GM21737 (cell line): ENCODE data around the gene HADHA.
A peak's percentile ranks its signal among the peaks of the same experiment; 100 is the strongest.
"Not testable (repeated sequence)": the region's sequence is repeated elsewhere in the genome, so short reads cannot be mapped to it uniquely, and the experiment has no call there.

Experiments used
- ATAC-seq: cut with Tn5 transposase; IDR thresholded peaks from one replicate; pipeline ENCODE4 v1.9.1; 2021; ENCODE audit warnings: mild to moderate bottlenecking, moderate library complexity; ENCODE audit not compliant: unreplicated experiment

Gene HADHA

DNA sequence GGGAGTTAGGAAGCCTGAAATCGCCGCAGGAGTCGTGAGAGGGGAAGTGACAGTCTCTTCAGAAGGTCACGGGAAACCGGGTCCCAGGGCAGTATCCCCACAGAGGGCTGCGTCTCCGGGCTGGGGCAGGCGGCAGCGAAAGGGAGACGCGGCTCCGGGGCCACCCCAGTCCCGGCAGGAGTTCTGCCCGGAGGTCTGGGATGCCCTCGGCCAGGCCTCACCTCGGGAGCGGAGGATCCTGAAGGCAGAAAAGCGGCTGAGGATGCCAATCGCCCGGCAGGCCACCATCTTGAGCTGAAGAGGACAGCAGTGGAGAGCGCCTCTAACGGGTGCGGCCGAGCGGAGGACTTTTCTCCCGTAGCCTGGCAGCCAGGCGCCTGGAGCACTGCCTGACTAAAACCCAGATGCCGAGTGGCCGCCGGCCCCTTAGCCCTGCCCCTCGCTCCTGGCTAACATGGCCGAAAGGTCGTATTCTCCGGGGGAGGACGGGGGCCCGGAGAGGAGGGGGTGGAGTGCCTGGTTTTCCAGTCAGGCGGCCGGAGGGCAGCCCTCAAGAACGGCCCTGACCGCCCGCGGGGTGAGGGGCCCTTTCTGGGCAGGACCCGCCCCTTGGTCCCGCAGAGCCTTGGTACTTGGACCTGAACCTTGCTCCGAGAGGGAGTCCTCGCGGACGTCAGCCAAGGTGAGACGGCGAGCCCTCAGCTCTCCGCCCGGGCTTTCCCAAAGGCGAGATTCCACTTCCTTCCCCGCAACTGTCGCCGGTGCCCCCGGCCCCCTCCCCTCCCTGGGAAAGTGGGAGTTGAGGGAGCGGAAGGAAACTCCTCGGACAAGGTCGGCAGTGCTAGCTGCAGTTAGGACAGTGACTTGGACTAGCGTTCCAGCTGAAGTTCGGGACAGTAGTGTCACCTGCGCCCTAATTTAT is at the start of gene HADHA, which contains the start of gene HADHB:
TSS of gene HADHA (minus strand) at position 324 of the 922 bp plus-strand sequence. CDS start at position 288, 36 bp downstream.
TSS of gene HADHB (plus strand) at position 631 of the 922 bp plus-strand sequence. CDS start 9,316 bp downstream, outside the sequence.
- ATAC-seq = peak; percentile 62

DNA sequence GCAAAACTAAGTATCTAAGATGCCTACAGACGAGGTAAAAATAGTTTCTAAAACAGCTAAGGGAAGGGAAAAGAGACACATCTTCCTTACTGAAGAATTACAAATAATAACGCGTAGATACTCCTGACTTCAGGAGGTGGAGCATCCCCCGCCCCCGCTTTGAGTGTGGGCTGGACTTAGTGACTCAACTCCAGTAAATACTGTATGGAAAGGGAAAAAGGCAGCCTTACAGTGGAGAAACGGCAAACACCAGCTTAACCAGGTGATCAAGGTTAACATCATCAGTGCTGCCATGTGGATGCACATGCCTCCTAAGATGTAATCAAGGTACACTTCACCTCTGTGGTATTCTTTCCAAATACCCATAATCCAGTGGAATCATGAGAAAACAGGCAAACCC is 48.2 kb upstream of the HADHA start:
- no peak for ATAC-seq

DNA sequence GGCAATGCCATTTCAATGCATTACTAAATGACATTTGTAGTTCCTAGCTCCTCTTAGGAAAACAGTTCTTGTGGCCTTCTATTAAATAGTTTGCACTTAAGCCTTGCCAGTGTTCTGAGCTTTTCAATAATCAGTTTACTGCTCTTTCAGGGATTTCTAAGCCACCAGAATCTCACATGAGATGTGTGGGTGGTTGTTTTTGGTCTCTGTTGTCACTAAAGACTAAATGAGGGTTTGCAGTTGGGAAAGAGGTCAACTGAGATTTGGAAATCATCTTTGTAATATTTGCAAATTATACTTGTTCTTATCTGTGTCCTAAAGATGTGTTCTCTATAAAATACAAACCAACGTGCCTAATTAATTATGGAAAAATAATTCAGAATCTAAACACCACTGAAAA is 45.6 kb upstream of the HADHA start:
- no peak for ATAC-seq

DNA sequence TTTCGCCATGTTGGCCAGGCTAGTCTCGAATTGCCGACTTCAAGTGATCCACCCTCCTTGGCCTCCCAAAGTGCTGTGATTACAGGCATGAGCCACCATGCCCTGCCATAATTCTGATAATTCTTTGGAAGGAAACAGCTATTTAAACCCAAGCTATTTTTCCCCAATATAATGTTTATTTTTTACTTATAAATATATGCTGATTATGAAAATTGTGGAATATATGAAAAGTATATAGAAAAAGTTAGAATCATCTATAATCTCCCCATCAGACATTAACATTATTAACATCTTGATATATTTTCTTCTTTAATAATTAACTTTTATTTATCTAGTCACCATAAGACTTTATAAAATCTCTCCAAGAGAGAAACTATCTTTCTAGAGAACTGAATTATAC is 41.5 kb upstream of the HADHA start:
- ATAC-seq = no peak

DNA sequence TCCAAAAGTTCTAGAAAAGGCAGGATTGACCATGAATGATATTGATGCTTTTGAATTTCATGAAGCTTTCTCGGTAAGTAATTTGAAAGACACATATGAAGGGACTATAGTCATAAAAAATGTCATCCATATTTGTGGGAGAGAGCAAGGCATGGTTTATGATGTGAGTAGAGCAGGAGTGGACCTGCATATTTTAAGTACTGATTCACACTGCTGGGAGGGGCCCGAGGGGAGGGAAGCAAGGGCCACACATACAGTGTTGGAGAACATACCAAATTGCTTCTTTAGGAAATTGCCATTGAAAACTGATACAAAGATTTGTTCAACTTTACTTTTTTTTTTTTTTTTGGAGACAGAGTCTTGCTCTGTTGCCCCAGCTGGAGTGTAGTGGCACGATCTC is 39.7 kb upstream of the HADHA start:
- no peak for ATAC-seq

DNA sequence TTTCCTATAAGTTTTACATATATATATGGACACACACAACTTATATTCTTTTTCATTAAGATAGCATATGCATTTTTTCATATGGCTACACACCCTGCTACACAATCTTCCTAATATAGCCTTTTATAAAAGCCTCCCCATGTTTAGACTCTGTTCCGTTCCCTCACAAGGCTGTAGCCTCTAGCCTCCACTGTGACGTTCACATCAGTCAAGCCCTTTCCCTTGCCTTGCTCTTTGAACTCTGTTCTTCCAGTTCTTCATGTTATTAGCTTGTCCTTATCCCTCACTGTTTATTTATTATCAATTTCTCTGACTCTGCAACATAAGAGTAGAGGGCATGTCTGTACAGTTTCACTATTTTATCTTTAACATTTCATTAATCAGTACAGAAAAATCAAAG is 39.2 kb upstream of the HADHA start:
- no peak for ATAC-seq

DNA sequence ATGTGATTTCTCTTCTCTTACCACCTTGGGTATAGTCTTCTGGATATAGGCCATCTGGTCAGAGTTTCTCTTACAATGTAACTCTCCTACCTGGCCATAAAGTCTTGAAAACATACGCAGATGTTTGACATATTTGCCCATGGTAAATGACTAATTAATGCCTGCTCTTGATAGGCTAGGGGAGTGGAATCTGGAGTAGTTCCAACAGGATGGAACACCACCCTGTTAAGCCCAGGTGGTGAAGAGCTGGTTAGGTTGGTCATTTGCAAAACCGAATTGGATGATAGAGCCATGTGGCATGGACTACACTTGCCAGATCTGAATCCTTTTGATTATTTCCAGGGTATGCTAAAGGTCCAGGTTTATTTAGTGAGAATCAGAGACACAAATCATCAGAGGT is 36.8 kb upstream of the HADHA start:
- ATAC-seq = no peak

DNA sequence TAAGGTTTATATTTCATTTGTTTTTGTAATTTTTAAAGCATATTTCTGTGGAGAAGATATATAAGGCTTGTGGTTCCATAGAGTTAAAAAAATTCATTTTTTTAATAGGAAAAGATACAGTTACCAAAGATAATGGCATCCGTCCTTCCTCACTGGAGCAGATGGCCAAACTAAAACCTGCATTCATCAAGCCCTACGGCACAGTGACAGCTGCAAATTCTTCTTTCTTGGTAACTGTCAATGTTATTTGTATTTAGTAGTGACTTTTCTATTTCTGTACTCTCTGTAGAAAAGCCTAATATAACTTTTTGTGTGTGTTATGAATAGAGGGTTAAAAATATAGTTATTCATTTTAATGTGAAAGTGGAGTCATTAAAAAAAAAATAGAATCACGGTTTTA is 35.5 kb upstream of the HADHA start:
- no peak for ATAC-seq

DNA sequence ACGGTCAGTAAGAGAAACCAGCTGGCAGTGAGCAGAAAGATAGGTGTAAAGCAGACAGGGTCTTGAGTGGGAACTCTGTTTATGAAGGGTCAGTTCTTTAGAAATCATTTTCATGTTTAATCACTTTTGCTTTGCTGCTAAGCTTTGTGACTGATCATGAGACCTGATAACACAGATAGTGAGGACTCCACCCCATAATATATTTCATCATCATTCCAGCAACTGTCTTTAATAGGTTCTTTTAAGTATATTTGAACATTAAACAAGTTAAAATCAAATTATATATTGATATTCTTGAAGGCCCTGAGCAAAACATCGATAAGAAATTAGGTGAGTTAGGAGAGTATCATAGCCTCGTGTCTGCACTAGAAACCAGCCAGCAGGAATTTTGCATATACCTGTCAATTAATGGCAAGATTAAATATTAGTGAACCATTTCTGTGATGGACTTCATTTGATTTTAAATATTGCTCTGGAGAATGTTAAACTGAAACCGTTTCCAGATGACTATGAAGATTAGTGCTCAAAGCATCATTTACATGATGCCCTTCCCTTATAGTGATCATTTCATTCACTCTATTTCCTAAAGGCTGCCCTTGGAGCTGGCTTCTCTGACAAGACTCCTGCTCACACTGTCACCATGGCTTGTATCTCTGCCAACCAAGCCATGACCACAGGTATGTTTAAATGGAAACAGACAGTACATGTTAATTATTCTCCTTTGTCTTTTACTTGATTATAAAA is 32.2 kb upstream of the HADHA start:
- ATAC-seq = no peak

DNA sequence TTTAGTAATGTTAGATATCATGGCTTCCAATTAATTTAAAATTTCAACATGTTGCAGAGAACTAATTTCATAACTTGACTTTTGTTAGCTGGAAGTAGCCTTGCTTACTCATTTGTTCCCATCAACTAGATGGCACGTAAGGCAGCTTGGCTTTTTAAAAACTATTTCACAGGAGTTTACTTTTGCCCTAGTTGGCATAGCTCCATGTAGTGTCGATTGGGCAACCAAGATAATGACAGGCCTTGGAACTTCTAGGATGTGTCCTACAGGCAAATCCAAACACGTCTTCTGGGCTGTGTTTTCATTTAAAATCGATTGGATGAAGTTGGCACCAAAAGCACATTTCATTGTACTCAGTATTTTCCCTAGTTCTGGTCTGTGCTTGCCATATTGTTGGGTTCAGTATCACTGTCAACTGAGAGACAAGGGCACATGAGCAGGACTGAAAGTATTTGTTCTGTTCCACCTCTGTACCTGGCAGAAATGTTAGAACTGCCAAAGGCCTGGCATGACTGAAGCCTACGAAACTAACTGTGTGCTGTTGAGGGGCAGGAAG is 29.7 kb upstream of the HADHA start:
- ATAC-seq = no peak

DNA sequence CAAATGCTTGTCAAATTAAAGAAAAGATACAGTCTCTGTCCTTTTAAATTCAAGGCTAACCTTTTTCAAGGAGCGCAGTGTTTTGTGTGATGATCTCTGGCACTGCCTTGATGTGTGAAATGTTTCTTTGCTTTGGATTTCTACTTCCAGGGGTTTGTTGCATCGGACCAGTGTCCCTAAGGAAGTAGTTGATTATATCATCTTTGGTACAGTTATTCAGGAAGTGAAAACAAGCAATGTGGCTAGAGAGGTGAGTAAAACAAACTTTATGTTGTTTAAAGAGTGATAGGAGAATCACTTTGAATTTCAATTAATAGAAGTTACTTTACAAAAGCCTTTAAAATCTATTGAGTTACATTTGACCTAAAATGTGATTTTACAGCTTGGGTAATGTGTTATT is 29.1 kb upstream of the HADHA start:
- ATAC-seq = no peak

DNA sequence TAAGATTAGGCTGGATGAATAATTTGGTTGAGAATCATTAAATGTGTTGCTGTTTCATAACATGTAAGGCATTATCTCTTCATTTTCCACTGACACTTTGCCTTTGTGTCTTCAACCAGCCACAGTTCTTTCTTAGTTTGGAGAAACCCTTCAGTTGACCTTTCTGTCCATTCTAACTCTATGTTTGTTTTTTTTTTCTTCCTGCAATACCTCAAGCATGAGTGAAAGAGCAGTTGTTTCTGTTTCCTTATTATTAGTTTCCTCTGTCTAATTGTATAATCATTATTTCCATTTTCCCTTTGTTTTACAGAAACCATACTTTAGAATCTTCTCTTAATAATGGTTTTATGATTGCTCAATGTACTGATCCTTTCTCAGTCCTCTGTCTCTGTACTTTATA is 25.9 kb upstream of the HADHA start:
- no peak for ATAC-seq

DNA sequence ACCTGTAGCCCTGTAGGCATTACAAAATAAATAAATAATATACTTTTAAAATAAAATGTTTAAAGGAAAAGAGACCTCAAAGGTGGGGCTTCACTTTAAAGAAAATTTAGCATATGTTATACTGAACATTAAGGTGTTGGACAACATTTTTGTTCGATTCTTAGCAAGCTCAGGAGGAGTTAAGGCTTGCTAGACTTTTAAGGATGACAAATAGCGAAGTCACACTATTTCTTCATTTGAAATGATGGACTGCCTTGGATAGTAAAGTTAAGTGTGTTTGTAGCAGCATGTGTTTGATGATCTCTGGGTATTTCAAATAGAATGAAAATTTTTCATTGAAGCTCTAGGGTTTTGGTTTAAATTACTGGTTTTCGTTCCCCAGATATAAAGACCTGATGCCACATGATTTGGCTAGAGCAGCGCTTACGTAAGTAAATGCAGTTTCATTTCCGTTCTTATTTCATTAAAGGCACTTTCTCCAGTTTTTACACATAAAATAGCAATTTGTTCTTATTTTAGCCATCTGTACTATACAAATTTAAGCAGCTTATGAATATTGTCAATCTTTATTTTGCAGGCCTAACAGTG is 25.2 kb upstream of the HADHA start:
- ATAC-seq = no peak

DNA sequence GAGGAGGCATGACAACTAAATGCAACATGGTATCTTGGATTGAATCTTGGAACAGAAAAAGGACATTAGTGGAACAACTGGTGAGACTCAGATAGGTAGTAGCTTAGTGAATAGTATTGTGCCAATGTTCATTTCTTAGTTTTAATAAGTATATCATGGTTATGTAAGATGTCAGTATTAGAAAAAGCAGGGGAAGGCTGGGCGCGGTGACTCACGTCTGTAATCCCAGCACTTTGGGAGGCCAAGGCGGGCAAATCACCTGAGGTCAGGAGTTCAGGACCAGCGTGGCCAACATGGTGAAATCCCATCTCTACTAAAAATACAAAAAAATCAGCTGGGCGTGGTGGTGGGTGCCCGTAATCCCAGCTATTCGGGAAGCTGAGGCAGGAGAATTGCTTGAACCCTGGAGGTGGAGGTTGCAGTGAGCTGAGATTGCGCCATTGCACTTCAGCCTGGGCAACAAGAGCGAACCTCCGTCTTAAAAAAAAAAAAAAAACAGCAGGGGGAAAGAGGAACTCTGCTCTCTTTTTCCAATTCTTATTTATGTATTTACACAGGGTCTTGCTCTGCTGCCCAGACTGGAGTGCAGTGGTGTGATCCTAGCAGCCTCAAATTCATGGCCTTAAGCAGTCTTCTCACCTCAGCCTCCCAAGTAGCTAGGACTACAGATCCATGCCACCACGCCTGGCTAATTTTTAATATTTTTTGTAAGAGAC is 24.4 kb upstream of the HADHA start:
- ATAC-seq = not testable (repeated sequence)

DNA sequence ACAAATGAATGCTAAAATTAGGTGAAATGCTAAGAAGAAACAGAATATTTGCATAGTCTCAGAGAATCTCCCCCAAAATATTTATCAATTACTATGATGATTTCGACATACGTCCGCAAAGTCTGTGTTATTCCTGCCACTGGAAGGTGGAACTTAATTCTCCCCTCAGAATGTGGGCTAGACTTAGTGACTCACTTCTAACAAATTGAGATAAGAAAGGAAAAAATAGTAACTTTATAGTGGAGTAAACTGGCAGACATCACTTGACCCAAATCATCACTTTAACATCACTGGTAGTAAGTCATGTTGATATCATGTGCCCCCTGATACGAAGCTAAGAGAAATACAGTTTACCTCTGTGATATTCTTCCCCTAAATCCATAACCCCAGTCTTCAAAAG is 23.8 kb upstream of the HADHA start:
- no peak for ATAC-seq

DNA sequence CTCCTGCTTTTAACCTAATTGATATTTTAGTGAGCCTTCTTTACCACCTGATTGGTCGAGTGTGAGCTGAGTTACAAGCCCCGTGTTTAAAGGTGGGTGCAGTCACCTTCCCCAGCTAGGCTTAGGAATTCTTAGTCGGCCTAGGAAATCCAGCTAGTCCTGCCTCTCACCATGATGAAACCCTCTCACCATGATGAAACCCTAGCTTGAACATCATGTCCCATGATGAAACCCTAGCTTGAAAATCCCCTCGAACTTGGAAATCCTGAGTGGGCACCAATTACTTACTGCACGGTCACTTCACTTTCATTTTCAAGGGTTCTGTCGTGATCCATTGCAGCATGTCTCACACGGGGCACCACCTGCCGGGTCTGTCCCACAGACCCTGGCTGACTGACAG is 14.4 kb upstream of the HADHA start:
- not testable (repeated sequence) for ATAC-seq

DNA sequence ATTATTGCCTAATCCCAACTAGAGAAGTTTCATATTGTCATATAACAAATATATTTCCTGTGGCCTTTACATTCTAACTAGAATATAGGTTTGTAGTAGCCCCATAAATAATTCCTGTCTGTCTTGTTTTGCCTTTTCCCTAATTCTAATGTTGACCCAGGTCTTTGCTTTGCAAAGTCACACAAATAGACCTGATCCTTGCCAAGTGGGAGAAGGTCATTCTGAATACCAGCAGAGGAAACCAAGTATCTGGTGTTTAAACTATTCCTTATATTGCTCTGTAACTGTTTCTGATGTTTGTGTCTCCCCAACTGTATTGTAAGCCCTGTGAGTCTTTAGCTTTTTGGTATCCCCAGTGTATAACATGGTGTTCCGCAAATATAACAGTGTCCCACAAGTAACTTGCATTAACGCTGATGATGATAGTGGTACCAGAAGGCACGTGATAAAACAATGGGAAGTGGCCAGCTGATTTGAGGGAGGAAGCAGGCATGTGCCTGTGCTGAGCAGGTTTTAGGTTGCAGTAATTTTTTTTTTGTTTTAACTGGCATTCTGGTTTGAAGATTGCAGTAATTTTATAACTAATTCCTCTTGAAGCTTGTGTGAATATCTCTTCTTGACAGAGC is 11.4 kb upstream of the HADHA start:
- ATAC-seq = no peak

DNA sequence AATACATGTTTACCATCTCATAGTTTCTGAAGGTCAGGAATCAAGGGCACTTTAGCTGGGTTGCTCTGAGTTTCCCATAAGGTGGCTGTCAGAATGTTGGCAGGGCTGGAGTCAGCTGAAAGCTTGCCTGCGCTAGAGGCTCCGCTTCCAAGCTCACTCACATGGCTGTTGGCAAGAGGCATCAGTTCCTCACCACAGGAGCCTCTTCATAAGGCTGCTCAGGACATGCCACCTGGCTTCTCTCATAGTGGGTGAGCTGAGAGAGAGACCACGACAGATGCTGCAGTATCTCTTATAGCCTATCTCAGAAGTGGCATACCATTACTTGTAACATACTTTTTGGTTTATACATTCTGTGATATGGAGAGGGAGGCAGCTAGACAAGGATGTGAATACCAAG is 7.5 kb upstream of the HADHA start:
- ATAC-seq = no peak

DNA sequence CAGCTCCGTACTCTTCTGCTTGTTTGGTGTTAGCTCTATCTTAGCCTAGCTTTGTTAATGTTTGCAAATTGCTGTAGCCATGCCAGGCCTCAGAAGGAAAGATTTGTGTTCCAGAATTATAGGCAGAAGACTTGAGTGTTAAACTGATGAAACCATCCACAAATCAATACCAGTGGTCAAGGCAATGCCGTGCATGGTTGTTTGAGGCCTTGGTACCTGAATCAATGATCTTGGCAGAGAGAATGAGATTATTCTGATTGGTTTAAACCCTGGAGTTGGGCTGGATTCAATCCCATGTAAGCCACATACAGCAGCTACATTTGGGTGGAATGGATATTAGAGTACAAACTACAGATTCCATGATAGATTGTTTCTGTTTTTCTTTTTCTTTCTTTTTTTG is 5.2 kb upstream of the HADHA start:
- ATAC-seq = no peak

DNA sequence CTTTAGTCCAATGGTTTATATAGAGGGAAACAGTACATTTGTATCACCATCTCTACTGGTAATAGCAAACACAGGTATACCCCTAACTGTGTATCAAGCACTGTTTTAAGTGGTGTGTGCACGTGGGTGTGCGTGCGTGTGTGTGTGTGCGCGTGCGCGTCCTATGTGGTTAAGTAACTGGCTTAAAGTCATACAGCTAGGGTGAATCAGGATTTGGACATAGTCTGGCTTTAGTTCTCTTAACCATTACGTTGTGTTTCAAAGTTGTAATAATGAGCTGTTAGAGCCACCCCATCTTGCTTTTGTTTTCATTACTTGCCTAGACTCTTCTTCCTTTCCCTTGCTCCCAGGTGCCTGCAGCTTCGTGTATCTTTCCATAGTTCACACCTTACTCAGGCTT is 2.4 kb upstream of the HADHA start:
- no peak for ATAC-seq
